ENCODE data around the gene MACROD2.

- TF ChIP-seq POLR2A (IDR thresholded peaks at IDR 0.05; ENCODE audit: low read depth, low read length) (no peak), TAF1 (IDR thresholded peaks at IDR 0.05; ENCODE audit: low read depth, low read length) (no peak), POLR2AphosphoS5 (IDR thresholded peaks at IDR 0.05; ENCODE audit: low read depth, low read length) (no peak), SPI1 (IDR thresholded peaks at IDR 0.05; ENCODE audit: low read depth, low read length) (no peak)
These were observed 98.3 kb downstream of the MACROD2 start for GRCh38 chr20:14093652-14094051.
